ENCODE results near the gene CLASP1.

GRCh38 chr2:121295911-121296650 lies 353.2 kb downstream of the CLASP1 start:
- TF ChIP-seq EZH2phosphoT487 (IDR thresholded peaks at IDR 0.05; ENCODE audit: insufficient read depth, low read depth), result no peak
- no peak for TF ChIP-seq EZH2 (IDR thresholded peaks at IDR 0.05; ENCODE audit: insufficient read depth, poor library complexity, severe bottlenecking)

Data from GM23248 (cell line).